ENCODE data around the gene PLIN1.
"Not testable (repeated sequence)": the region's sequence is repeated elsewhere in the genome, so short reads cannot be mapped to it uniquely, and the experiment has no call there.

Gene PLIN1, protein sequence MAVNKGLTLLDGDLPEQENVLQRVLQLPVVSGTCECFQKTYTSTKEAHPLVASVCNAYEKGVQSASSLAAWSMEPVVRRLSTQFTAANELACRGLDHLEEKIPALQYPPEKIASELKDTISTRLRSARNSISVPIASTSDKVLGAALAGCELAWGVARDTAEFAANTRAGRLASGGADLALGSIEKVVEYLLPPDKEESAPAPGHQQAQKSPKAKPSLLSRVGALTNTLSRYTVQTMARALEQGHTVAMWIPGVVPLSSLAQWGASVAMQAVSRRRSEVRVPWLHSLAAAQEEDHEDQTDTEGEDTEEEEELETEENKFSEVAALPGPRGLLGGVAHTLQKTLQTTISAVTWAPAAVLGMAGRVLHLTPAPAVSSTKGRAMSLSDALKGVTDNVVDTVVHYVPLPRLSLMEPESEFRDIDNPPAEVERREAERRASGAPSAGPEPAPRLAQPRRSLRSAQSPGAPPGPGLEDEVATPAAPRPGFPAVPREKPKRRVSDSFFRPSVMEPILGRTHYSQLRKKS

DNA sequence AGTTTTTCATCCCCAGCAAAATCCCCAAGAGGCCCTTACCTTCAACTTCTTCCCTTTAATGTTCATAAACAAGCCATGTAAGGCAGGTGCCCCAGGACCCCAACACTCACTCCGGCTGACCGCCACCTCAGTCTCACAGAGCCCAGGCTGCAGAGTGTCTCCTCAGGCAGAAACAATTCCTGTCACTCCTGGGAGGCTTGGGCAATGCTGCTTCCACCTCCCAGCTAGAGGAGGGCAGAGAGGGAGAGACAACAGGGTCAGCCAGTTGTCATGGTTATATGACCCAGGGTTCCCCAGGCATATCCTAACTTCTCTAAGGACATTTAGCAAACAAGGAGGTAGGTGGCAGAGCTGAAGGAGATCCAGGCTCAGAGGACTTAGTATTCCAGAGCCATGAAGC lies at the start of gene PLIN1:
Gene PLIN1, minus strand, starts transcription at position 156 of the 400 bp plus-strand sequence. CDS start 1,878 bp downstream, outside the sequence.
- DNase-seq: no peak
- intact Hi-C loops (cut with DNase I): no loop called here

DNA sequence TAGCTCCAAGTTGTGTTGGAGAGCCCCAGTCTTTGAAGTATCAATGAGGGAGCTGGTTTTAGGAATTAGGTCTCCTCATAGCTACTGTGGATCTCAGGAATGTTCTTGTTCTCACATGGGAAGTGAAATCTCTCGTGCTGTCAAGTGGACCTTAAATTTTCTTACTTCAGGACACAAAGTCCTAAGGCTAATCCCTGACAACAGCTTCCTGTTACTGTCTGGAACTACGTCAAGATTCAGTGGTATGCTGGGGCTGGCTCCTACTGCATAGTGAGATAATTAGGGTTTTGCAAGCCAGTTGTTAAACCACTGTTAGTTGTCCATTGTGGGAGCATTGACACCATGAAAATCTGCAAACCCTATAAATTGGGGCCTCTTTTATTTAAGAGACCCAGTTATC lies 49.1 kb upstream of the PLIN1 start:
- no peak for DNase-seq
- intact Hi-C loops (cut with DNase I): no loop called here

DNA sequence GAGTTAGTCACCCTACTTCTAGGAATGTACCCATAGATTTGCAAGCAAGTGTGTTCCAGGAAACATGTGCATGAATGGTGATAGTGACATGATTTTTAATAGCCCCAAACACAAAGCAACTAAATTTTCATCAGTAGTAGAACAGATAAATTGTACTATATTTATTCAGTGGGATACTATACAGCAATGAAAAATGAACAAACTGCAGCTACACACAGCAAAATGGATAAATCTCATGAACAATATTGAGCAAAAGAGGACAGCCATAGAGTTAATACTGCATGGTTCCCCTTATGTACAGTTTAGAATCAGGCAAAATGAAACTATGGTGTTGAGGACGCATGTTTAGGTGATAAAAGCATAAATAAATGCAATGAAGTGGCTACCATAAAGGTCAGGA lies 45.9 kb upstream of the PLIN1 start:
- DNase-seq: no peak
- intact Hi-C loops (cut with DNase I): no loop called here

DNA sequence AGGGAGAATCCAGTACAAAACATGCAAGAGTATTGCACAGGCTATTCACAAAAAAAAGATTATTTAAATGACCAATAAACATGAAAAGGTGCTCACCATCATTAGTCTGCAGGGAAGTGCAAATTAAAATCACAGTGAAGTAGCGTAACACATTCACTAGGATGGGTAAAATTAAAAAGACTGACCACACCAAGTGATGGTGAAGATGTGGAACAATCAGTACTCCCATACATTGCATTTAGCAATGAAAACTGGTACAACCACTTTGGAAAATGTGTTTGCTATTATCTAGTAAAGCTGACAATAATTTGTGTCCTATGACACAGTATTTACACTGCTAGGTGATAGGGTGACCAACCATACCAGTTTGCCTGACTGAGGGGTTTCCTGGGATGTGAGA lies 45.5 kb upstream of the PLIN1 start:
- intact Hi-C loops (cut with DNase I): no loop called here
- no peak for DNase-seq

DNA sequence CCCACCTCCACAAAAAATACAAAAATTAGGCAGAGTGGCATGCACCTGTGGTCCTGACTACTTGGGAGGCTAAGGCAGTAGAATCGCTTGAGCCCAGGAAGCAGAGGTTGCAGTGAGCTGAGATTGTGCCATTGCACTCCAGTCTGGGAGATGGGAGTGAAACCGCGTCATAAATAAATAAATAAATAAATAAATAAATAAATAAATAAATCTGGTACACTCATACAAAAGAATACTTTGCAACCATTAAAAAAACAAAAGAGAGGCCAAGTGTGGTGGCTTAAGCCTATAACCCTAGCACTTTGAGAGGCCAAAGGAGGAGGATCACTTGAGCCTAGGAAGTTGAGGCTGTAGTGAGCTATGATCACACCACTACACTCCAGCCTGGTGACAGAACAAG lies 43.9 kb upstream of the PLIN1 start:
- DNase-seq: no peak
- intact Hi-C loops (cut with DNase I): no loop called here

DNA sequence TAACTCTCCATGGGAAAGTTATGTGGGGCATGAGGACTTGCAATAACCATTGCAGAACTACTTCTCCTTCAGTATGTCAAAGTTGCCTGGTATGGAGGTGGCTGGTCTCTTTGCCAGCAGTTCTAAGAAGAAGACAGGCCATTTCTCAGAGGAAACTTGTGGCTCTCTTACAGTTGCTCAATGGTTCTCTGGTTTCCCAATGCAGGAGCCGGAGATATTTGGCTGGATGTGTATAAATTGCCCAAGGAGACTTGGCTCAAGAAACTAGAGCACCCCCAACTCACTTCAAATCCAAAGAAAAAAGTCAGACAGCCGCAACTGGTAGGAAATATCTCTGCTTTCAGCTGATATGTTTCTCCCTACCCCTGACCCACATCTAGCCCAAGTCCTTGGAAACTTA lies 35.6 kb upstream of the PLIN1 start:
- no peak for DNase-seq
- intact Hi-C loops (cut with DNase I): no loop called here

DNA sequence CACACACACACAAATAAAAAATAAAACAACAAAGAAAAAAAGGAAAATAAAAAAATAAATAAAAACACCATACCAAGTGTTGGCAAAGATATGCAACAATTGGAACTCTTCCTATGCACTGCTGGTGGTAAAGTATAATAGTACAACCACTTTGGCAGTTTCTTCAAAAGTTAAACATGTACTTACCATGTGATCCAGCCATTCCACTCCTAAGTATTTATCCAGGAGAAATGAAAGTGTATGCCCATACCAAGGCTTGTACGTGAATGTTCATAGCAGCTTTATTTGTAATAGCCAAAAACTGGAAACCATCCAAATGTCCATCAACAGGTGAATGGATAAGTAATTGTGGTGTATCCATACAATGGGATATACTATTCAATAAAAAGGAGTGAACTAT lies 28.4 kb upstream of the PLIN1 start:
- intact Hi-C loops (cut with DNase I): no loop called here
- DNase-seq: no peak

DNA sequence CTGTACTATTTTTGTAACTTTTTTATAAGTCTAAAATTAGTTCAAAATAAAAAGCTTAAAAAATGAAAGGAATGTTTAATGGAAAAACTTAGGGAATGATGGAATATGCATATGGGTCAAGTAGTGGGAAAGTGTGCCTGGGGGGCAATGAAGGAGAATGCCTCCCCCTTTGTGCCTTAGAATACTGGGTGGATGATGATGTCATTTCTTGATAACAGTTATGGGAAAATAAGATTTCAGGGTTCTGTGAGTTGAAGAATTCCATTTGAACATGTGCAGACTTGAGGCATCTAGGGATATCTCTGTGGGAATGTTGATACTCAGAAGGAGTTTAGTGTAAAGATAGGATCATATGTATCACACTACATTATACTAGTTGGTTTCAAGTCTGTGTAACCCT lies 25.2 kb upstream of the PLIN1 start:
- intact Hi-C loops (cut with DNase I): no loop called here
- DNase-seq: no peak

DNA sequence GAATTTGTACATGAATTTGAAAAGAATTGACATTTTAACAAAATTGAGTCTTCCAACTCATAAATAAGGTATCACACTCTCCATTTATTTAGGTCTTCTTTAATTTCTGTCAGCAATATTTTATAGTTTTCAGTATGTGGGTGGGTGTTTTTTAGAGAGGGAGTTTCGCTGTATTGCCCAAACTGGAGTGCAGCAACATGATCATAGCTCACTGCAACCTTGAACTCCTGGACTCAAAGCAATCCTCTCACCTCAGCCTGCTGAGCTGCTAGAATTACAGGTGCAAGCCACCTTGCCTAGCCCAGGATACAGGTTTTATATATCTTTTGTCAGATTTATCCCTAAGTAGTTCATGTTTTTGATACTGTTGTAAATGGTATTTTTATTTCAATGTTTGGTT lies 16.0 kb upstream of the PLIN1 start:
- intact Hi-C loops (cut with DNase I): no loop called here
- DNase-seq: no peak

DNA sequence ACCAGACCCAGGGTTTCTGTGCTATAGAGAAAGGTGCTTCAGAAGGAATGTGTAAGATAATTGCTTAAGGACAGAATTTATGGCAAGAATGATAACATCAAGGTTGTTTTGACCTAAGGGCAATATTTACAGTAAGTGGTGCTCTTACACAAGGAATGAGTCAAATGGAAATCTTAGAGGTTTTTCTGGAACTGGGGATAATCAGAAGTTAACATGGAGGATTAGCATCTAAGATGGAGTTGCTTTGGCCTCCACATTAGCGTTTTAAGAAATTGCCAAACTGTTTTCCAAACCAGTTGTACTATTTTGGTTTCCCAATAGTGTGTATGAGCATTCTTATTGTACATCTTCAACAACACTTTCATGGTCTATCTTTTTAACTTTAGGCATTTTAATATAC lies 14.5 kb upstream of the PLIN1 start:
- intact Hi-C loops (cut with DNase I): no loop called here
- no peak for DNase-seq

DNA sequence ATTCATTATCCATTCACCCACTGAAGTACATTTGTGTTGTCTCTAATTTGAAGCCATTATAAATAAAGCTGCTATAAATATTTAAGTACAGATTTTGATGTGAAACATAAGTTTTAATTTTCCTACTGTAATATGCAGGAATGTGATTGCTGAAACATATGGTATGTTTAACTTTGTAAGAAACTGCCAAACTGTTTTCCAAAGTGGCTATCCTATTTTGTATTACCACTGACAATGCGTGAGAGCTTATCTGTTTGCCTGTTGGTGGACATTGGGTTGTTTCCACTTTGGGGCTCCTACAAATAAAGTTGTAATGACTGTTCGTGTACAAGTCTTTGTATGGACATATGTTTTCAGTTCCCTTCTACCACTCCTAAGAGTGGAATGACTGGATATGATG lies 13.9 kb upstream of the PLIN1 start:
- intact Hi-C loops (cut with DNase I): no loop called here
- no peak for DNase-seq

DNA sequence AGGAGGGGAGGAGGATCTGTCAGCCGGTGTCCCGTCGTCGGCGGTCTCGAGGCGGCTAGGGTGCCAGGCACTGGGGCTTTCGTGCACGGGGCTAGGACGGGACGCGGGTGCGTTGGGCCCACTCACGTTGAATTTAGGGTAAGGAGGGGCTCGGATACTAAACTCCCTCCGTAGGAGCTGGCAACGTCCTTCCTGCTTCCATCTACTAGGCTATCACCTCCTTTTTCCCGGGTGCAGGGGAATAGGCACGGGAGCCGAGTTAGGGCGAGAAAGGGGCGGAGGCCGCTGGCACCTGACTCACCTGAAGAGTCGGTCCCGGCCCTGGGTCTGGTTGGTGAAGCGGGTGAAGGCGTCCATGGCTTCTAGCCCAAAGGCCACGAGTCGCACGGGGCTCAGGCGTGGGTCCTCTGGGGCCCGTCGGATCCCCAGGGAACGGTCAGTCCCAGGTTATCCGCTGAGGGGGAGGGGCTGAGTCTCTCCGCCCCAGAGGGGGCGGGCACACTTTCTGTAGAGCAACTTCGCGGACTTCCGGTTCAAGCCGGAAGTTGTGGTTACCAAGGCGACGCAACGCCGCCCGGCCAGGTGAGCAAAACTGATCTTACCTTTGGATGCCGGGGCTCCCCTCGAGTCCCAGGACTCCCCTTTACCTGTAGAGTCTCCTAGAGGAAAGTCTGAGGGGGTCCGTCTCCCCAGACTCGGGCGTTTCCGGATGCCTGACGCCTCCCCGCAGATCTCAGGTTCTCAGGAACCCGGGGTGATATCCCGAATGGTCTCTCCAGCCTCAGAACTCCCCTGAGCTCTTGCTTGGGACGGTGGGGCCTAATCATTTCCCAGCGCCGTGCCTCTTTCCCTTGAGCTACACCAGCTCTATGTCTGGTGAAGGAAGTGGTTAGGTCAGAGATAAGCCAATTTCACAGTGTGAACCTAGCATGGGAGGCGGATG lies 11.4 kb upstream of the PLIN1 start, which contains the start of the genes PEX11A and WDR93:
Gene PEX11A, minus strand, starts transcription at position 479 of the 943 bp plus-strand sequence. Its CDS starts 122 bp downstream, at position 357.
Gene WDR93, plus strand, starts transcription at position 536 of the 943 bp plus-strand sequence. CDS start 10,936 bp downstream, outside the sequence.
- DNase-seq: peak; percentile 51 to 95 (median 66)
- intact Hi-C loops (cut with DNase I): no loop called here

DNA sequence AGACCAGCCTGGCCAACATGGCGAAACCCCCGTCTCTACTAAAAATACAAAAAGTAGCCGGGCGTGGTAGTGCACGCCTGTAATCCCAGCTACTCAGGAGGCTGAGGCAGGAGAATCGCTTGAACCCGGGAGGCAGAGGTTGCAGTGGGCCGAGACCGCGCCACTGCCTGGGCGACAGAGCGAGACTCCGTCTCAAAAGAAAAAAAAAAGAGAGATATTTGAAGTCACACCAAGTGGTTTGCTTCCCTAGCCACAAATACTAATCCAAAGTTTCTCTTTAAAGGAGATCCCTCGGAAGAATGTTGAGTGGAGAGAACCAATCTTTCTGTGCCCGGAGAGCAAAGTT lies 10.7 kb upstream of the PLIN1 start:
- DNase-seq; intact Hi-C loops (cut with DNase I): not testable (repeated sequence)

DNA sequence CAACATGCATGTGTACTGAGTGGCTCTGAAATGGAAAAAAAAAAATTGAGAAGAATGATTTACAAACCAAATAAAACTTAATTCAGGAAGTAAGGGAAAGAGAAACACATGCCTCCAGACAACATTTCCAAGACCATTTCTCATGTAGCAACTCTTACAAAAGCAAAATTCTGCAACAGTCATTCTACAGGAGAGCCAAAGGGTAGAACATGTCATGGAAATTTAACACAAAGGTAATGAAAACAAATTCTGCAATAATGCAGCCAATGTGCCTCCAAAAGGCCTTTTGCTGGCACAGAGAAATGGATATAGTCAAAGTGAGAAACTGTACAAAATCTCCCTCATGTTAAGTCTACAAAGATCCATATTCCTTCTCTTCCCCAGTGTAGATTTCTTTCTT lies 7.4 kb upstream of the PLIN1 start:
- no peak for DNase-seq
- intact Hi-C loops (cut with DNase I): no loop called here

DNA sequence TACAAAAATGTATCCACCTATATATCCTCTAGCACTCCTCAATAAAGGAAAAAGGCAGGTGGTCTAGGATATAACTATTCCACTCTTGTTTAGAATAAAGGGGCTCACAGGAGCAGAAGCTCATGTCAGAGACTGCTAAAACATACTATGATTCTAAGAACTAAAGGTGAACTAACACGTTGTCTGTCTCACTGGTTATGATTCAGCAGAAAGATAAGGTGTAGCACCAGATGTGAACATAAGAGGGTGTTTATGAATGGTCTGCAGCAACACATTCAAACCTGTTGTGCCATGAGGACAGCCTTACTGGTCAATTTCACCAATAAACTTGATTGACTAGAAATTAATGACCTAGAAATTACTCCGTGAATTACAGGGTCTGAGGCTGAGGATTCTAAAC lies 6.8 kb upstream of the PLIN1 start:
- DNase-seq: no peak

DNA sequence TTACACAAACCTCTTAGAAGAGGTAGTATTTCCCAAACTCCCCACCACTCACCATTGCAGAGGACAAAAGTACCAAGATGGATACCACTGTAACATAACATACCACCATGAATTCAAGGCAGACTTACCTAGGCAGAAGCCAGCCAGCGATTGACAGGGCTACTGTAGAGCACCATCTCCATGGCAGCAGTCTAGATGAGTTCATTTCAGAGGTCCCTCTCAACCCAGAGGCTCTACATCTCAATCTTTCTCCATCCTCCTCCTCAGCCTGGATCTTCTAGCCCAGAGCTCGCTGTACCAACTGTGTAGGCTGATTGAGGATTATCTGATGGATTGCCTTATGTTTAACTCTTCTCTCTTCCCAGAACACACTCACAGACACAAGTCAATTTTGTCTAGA lies 2.0 kb upstream of the PLIN1 start:
- DNase-seq: no peak
- intact Hi-C loops (cut with DNase I): no loop called here

More for the DNA sequence above, 6.8 kb upstream of the PLIN1 start:
- intact Hi-C loops (cut with DNase I): no loop called here

DNA sequence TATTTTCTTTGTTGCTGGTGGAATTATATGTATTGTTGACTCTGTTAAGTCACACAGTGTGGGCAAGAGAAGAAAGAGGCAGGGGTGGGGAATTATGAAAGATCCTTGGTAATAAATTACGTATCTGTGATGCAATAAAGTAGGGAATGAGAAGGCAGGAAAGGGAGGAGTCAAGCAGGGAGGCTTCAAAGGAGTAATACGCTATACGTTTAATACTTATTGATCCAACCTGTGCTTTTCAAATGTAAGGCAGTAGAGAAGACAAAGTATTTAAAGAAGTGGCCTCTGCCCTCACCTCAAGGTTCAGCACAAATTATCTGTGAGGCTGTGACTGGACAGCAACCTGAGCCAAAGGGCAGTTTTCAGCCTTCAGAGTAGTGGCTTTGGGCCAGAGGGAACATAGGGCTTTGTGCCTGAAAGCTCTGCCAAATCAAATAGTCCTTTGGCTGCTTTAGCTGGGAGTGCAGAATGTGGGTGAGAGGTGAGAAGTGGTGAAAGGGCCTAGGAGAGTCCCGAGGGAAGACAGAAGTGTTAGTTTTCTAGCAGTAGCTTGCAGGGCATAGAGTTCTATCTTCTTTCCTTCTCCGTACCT lies 1.2 kb upstream of the PLIN1 start:
- intact Hi-C loops (cut with DNase I): no loop called here
- DNase-seq: peak in 1 of 10 donors; percentile 11

DNA sequence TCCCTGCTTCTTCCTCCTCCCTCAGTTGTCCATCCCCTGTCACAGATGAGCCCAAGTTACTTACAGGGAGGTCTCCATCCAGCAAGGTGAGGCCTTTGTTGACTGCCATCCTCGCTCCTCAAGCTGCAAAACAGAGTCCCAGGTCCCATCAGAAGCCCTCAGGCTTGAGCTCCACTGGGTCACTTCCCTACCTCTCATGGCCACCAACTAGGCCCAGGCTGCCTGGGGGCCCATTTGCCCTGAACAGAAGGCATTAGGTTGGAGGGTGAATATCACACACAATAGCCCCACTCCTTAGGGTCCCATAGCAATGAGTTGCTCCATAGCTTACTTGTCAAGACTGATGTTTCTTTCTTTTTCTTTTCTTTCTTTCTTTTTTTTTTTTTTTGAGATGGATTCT lies 1.8 kb downstream of the PLIN1 start:
- intact Hi-C loops (cut with DNase I): no loop called here
- DNase-seq: no peak

DNA sequence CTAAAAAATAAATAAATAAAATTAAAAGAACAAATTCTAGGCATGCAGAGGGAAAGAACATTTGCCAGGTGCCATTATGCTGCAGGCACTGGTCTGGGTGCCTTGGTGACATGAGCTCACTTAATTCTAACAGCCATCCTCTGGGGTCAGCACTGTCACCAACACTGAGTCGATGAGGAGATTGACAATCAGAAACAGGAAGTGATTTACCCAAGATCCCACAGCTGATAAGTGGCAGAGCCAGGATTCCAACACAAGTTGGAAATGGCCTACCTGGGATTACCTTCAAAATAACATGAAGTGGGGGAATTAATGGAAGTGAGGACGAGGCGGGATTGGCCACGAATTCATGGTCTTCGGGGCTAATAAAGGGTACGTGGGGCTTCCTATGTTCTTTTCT lies 3.6 kb downstream of the PLIN1 start:
- no peak for DNase-seq
- intact Hi-C loops (cut with DNase I): no loop called here

DNA sequence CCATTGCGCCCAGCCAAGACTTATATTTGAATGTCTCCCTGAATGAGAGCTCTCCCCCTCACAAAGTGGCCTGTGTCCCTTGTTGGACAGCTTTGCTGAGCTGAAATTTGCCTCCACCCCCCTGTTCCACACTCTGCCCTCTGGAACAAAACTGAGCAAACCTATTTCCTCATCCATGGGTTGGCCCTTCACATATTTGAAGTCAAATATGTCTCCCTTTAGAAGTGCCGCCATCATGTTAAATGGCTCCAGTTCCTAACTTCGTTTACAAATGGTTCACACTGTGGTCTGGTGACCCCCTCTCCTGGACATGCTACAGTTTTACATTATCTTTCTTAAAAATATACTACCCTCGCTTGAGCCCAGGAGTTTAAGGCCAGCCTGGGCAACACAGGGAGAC lies 4.6 kb downstream of the PLIN1 start:
- no peak for DNase-seq
- intact Hi-C loops (cut with DNase I): no loop called here

DNA sequence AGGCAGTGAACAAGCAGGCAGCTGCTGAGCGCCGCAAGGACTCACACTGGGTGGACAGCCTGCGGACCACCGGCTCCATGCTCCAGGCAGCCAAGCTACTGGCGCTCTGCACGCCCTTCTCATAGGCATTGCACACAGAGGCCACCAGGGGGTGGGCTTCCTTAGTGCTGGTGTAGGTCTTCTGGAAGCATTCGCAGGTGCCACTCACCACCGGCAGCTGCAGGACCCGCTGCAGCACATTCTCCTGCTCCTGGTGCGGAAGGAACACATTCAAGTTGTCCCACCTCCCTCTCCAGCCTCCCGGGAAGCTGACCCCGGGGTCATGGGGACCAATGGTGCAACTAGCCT lies 6.0 kb downstream of the PLIN1 start:
- intact Hi-C loops (cut with DNase I): no loop called here
- peak in 1 of 10 donors; percentile 83 for DNase-seq

All from posterior cingulate gyrus (tissue), 11 donors.